ENCODE data around the gene TRMT1.

TRMT1 gene

GRCh38 chr19:13122980-13123957, 6.7 kb upstream of the TRMT1 start:
- DNase-seq, result no peak

GRCh38 chr19:13122275-13122878, 5.8 kb upstream of the TRMT1 start:
- DNase-seq, result no peak

- no peak for DNase-seq
Measured at GRCh38 chr19:13121551-13122274, 5.2 kb upstream of the TRMT1 start.

- no peak for DNase-seq
Measured at GRCh38 chr19:13120817-13121216, 4.3 kb upstream of the TRMT1 start.

- no peak for DNase-seq
Measured at GRCh38 chr19:13120031-13120430, 3.5 kb upstream of the TRMT1 start.

- no peak for DNase-seq
Measured at GRCh38 chr19:13119627-13120026, 3.1 kb upstream of the TRMT1 start.

GRCh38 chr19:13118424-13119193, 2.1 kb upstream of the TRMT1 start:
- DNase-seq, result no peak

GRCh38 chr19:13117772-13118423, 1.4 kb upstream of the TRMT1 start, which contains the start of gene NACC1:
Gene NACC1, plus strand, starts transcription at chr19:13118264. Its CDS starts 16,944 bp downstream, at chr19:13135208.
- peak; percentile 69 for DNase-seq

GRCh38 chr19:13117176-13117771, 734 bp upstream of the TRMT1 start:
- DNase-seq, result no peak

- no peak for DNase-seq
Measured at GRCh38 chr19:13115936-13116281, 631 bp downstream of the TRMT1 start.

- DNase-seq, result no peak
Measured at GRCh38 chr19:13112555-13112954, 4.0 kb downstream of the TRMT1 start.

GRCh38 chr19:13110099-13110610, 6.4 kb downstream of the TRMT1 start:
- DNase-seq, result no peak

GRCh38 chr19:13109361-13110098, 7.0 kb downstream of the TRMT1 start:
- no peak for DNase-seq

GRCh38 chr19:13104848-13105711, 11.5 kb downstream of the TRMT1 start:
- DNase-seq, result no peak

GRCh38 chr19:13104360-13104847, 12.1 kb downstream of the TRMT1 start:
- DNase-seq, result no peak

- DNase-seq, result no peak
Measured at GRCh38 chr19:13103581-13104359, 12.8 kb downstream of the TRMT1 start.

- no peak for DNase-seq
Measured at GRCh38 chr19:13102666-13103580, 13.6 kb downstream of the TRMT1 start, which contains the start of gene LYL1. Gene LYL1, minus strand, starts transcription at chr19:13102858. Its CDS starts 1,687 bp downstream, at chr19:13101171.

GRCh38 chr19:13102416-13102665, 14.2 kb downstream of the TRMT1 start:
- no peak for DNase-seq

Measured in NCI-H1436 treated with DMSO at 0.1 percent for 48 hours (cell line).